HFFc6 (cell line): ENCODE data around the gene APC2. TPM values are rescaled to one million over a fixed set of nuclear protein-coding genes. Genes with fewer than 3 reads are reported as not detected.
A peak's percentile ranks its signal among the peaks of the same experiment; 100 is the strongest.

Experiments
- DNase-seq: peaks from one replicate; pipeline ENCODE4 v3.0.0-alpha.2; 2018
- H3K27ac Mint-ChIP-seq: 2 replicates; pipeline ENCODE4 v1.8.0; 2020; ENCODE audit warnings: mild to moderate bottlenecking, mixed read lengths
- H3K27me3 Mint-ChIP-seq: 2 replicates; pipeline ENCODE4 v1.8.0; 2021; ENCODE audit warnings: mild to moderate bottlenecking, moderate library complexity, mixed read lengths; ENCODE audit not compliant: insufficient read depth
- H3K36me3 Mint-ChIP-seq: 2 replicates; pipeline ENCODE4 v1.8.0; 2021; ENCODE audit warnings: low read depth, mixed read lengths
- H3K4me1 Mint-ChIP-seq: 2 replicates; pipeline ENCODE4 v1.8.0; 2020; ENCODE audit warnings: low read depth, mixed read lengths
- H3K4me3 Mint-ChIP-seq: 2 replicates; pipeline ENCODE4 v1.8.0; 2020; ENCODE audit warnings: mild to moderate bottlenecking, moderate library complexity, mixed read lengths
- H3K9me3 Mint-ChIP-seq: 2 replicates; pipeline ENCODE4 v1.8.0; 2020; ENCODE audit warnings: mild to moderate bottlenecking, mixed read lengths
- CTCF ChIP-seq: fragments of 200-600 bp; sonication (generic); IDR thresholded peaks from 2 replicates; pipeline ENCODE4 v1.5.0; 2021; ENCODE audit warnings: antibody characterized with exemption, mild to moderate bottlenecking
- total RNA-seq, 6 experiments: library from RNA; stranded (reverse); fragmentation: NEBNext Ultra II Directional; extraction: Animal tissue kit (Norgen Biotek cat#: 25700); gene quantifications; 2 replicates in 1 of 6; 3 replicates in 5 of 6; pipeline ENCODE4 v1.2.3, GENCODE V29; 2021

Gene APC2
- total RNA-seq, 6 experiments from 2014 or later, result 0.18 to 0.47 (median 0.32) TPM

GRCh38 chr19:1461862-1462261 is 11.9 kb downstream of the APC2 start:
- Mint-ChIP-seq H3K4me3 (no peak overlapping the region), H3K9me3 (no peaks in the 10 kb centered on the region), H3K36me3 (no peaks in the 10 kb centered on the region), H3K27me3 (peaks cover 1% of the 10 kb centered on the region), H3K4me1 (no peaks in the 10 kb centered on the region), H3K27ac (no peak overlapping the region)
- no peak for DNase-seq
- no peak for TF ChIP-seq CTCF

- Mint-ChIP-seq H3K4me3 (no peak overlapping the region), H3K36me3 (no peaks in the 10 kb centered on the region), H3K9me3 (no peaks in the 10 kb centered on the region), H3K27ac (no peak overlapping the region), H3K27me3 (peaks cover 5% of the 10 kb centered on the region; the same call in 1 of the 2 replicates), H3K4me1 (no peaks in the 10 kb centered on the region)
- no peak for DNase-seq
- TF ChIP-seq CTCF, result peak; percentile 49
These were observed 15.5 kb downstream of the APC2 start for GRCh38 chr19:1465191-1466016.

GRCh38 chr19:1466018-1466460 is 16.1 kb downstream of the APC2 start:
- TF ChIP-seq CTCF, result no peak
- Mint-ChIP-seq H3K27me3 (peaks cover 5% of the 10 kb centered on the region), H3K9me3 (no peaks in the 10 kb centered on the region), H3K4me1 (no peaks in the 10 kb centered on the region), H3K27ac (no peak overlapping the region), H3K36me3 (no peaks in the 10 kb centered on the region), H3K4me3 (no peak overlapping the region)
- no peak for DNase-seq

- no peak for DNase-seq
- Mint-ChIP-seq H3K27me3 (peaks cover 6% of the 10 kb centered on the region), H3K27ac (no peak overlapping the region), H3K36me3 (no peaks in the 10 kb centered on the region), H3K9me3 (no peaks in the 10 kb centered on the region), H3K4me3 (no peak overlapping the region), H3K4me1 (no peaks in the 10 kb centered on the region)
- no peak for TF ChIP-seq CTCF
These were observed 16.7 kb downstream of the APC2 start for GRCh38 chr19:1466461-1467214.

GRCh38 chr19:1467215-1467489 is 17.2 kb downstream of the APC2 start:
- no peak for DNase-seq
- no peak overlapping the region for H3K4me3 Mint-ChIP-seq
- no peak overlapping the region for H3K27ac Mint-ChIP-seq
- no peaks in the 10 kb centered on the region for H3K36me3 Mint-ChIP-seq
- TF ChIP-seq CTCF, result no peak
- H3K9me3 Mint-ChIP-seq, result no peaks in the 10 kb centered on the region
- H3K27me3 Mint-ChIP-seq, result peaks cover 6% of the 10 kb centered on the region
- no peaks in the 10 kb centered on the region for H3K4me1 Mint-ChIP-seq
